D721Med (cell line): Measurements from ENCODE around the gene SCAMP4.

ENCODE experiments used
- DNase-seq: peaks from one replicate; pipeline ENCODE4 v3.0.0; 2011; ENCODE audit warnings: low spot score; ENCODE audit not compliant: insufficient read length
- FAIRE-seq: peaks from 2 replicates; lab custom pipeline; 2011; peaks lifted over from hg19 to GRCh38; lab: Jason Lieb, UNC
- TF ChIP-seq, protein P1 (sequence below): IDR thresholded peaks from 2 replicates; pipeline ENCODE4 v1.5.1; 2012; ENCODE audit warnings: mild to moderate bottlenecking, control low read depth; ENCODE audit not compliant: insufficient read depth; ENCODE audit errors: missing control alignments

SCAMP4 gene

DNA sequence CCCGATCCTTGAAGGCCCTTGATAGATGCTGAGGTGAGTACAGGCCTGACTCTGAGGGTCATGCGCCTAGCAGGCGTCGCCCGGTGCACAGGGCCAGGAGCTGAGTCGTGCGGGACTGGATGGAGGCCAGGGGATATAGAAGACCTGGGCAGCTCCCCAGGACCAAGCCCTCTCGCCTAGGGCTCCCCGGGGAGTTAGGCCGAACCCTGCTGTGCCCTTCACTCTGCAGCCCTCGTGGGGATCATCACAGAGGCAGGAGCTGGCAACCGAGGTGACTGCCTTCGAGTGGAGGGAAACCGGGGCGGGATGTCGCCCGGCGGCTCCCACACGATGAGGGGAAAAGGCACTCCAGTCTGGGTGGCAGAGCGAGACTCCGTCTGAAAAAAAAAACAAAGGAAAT is 47.4 kb downstream of the SCAMP4 start:
- DNase-seq, result no peak
- TF ChIP-seq, protein P1, sequence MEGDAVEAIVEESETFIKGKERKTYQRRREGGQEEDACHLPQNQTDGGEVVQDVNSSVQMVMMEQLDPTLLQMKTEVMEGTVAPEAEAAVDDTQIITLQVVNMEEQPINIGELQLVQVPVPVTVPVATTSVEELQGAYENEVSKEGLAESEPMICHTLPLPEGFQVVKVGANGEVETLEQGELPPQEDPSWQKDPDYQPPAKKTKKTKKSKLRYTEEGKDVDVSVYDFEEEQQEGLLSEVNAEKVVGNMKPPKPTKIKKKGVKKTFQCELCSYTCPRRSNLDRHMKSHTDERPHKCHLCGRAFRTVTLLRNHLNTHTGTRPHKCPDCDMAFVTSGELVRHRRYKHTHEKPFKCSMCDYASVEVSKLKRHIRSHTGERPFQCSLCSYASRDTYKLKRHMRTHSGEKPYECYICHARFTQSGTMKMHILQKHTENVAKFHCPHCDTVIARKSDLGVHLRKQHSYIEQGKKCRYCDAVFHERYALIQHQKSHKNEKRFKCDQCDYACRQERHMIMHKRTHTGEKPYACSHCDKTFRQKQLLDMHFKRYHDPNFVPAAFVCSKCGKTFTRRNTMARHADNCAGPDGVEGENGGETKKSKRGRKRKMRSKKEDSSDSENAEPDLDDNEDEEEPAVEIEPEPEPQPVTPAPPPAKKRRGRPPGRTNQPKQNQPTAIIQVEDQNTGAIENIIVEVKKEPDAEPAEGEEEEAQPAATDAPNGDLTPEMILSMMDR, result no peak
- FAIRE-seq, result no peak

DNA sequence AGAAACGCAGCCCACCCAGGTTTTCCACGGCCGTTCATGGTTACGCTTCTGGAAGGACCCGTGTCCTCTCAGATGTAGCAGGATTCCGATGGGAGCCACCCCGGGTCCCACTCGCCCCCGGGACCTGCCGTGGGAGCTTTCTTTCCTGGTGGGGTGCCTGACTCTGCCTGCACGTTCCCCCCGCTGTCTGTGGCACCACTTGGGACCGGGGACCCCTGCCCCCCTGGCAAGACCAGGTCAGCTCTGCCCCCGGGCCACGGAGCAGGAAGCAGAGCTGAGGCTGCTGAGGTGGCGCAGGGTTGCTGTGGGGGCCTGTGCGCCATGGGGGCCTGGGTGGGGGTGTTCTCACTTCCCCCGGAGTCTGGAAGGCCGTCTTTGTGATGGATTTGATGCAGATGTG is 47.8 kb downstream of the SCAMP4 start:
- TF ChIP-seq, protein P1, result no peak
- DNase-seq (no peak), FAIRE-seq (no peak)

DNA sequence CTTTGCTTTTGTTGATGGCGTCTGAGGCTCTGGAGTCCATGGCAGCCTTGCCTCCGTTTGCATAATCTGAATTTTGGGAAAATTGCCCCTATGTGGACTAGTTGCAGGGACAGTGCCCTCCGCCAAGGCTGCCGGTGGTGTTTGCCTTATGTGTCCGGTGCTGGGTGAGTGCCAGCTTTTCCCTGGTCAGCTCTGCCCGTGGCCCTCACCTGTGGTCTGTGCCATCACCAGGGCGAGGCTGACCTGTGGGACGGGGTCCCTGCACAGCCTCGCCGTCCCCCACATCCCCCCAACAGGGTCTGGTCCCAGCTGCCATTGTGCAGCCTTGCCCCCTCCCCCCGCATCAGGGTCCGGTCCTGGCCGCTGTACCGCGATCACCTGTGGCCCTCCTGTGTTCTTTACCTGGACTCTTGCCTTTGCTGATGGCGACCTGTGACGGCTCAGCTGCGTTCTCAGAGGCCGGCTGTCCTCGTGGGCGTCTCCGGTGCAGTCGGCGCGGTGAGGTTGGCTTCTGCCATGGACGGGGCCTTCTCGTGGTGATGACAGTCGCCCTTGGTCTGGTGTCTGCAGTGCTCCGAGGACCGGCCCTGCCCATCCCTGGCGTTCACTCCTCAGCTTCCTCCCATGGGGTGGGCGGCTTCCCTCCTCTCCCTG is 48.4 kb downstream of the SCAMP4 start:
- DNase-seq (no peak), FAIRE-seq (no peak)
- TF ChIP-seq, protein P1, result no peak

DNA sequence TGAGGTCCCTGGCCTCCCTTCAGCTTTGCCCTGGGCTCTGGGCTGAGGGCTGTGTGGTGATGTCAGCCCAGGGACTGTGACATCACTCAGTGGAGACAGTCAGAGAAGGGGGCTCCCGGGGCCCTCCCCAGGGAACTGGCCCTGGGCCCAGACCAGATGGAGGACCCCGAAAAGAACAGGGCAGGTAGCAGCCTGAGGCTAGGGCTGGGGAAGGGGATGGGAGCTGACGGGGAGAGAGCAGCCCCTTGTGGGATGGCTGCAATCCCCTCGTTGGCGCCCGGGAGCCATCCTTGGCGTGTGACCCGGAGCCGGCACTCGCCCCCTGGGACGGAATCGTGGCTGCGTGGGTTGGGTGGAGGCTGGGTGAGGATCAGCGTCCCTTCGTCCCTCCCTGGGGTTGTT is 49.3 kb downstream of the SCAMP4 start:
- TF ChIP-seq, protein P1, result no peak
- DNase-seq, result no peak
- no peak for FAIRE-seq

DNA sequence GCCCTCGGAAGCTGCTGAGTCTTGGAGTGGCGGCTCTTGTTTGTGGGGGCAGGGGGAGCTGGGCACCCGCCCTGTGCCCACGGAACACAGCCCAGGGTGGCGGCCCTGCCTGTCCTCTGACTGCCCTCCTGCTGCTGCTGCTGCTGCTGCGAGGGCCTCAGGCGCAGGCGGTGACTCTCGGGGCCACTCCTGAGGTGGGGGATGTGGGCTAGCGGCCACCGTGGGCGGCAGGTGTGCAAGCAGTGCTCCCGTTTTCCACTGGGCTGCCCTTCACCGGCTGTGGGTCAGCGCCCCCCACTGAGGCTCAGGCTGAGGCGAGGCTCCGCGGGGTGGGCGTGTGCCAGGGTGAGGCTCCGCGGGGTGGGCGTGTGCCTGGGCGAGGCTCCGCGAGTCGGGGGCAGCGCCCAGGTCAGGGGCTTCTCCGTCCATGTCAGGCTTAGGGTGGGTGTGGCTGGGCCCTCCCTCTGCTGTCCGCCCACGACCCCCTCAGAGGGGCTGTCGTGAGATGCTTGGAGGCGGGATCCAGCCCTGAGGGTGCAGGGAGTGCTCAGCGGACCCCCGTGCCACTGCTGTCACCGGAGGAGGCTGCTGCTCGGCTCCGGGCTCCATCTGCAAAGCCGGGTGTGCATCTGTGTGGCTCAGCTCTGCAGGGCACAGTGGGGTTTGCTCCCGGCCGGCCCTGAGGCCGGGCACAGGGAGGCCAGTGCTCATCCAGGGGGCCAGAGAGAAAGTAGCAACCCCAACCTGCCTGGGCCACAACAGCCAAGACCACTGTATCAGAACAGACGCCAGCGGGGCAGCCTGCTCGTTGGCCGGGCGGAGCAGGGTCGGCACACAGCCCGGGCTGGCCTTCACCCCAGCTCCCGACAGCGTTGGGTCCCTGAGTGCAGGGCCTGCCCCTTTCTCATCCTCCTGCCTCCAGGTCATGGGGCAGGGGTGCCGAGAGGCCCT is 50.2 kb downstream of the SCAMP4 start:
- no peak for FAIRE-seq
- DNase-seq, result no peak
- TF ChIP-seq, protein P1, result no peak

DNA sequence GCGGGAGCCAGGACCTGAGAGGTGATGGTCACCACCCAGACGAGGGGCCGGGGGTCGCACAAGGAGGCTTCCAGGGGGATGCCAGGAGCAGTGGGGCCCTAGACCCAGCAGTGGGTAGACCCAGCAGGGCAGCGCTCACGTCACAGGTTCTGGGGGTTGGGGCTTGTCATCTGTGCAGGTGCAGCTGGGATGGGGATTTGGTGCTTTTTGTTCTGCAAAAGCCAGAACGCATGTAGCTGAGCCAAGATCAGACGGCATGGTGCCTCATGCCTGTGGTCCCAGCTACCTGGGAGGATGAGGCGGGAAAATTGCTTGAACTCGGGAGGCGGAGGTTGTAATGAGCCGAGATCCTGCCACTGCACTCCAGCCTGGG is 50.9 kb downstream of the SCAMP4 start:
- DNase-seq (no peak), FAIRE-seq (no peak)
- TF ChIP-seq, protein P1, result no peak
